HG03095 (cell line): ENCODE measurements around the gene PAGE4.

Experiments used
- ATAC-seq: cut with Tn5 transposase; IDR thresholded peaks from one replicate; pipeline ENCODE4 v1.9.1; 2021; ENCODE audit warnings: moderate library complexity; ENCODE audit not compliant: unreplicated experiment

PAGE4 gene

GRCh38 chrX:49868739-49869138 lies 39.6 kb downstream of the PAGE4 start:
- ATAC-seq, result no peak

DNA sequence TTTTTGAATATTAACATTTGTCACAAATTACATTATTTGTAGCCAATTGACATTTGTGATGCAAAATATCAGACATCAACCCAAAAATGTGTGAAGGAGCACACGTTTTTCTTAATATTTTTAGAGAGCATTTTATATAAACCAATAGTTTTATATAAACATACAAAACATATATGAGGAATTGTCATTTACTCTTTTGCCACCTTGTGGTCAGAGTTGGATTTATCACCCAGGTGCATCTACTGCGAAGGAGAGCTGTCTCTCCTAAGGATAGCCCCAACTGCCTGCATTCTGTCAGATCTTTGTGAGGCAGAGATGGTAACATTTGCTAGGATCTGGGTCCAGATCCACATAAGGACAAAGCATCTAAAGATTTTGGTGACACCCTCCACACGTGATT lies 47.6 kb downstream of the PAGE4 start:
- no peak for ATAC-seq

DNA sequence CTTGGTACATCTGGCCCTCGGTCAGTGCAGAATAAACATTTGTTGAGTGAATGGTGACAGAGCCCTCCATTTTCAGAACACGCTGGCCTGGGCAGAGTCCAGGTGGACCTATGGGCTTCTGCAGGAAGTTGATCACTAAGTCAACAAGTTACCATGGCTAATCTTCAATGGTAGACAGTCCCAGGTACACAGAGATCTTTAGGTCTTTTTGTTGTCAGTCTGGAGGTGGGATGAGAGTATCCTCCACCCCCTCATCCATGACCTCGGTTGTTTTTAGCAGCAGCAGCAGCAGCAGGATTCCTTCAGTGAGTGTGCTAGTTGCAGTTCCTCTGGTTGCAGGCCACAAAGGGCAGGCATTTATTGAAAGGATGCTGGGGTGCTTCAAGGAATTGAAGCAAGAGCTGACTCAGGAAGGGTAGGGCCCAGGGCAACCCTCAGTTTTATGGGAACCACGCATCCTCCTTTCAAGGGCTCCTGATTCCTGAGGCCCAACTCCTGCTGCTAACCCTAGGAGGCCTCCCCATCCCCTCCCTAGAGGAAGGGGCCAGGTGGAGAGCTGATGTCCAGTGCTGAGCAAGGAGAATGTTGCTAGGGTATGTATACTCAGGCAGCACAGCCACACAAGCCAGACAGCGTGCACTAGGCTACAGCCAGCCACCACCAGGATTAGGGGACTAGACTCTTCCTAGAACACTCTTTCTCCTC lies 48.4 kb downstream of the PAGE4 start:
- no peak for ATAC-seq

- ATAC-seq, result no peak
Measured at GRCh38 chrX:49878128-49878833, 49.2 kb downstream of the PAGE4 start.

GRCh38 chrX:49878834-49879655 lies 49.9 kb downstream of the PAGE4 start, which contains the start of gene USP27X:
USP27X (plus strand) TSS chrX:49879484; CDS start chrX:49880308, 824 bp downstream.
- peak; percentile 95 for ATAC-seq

DNA sequence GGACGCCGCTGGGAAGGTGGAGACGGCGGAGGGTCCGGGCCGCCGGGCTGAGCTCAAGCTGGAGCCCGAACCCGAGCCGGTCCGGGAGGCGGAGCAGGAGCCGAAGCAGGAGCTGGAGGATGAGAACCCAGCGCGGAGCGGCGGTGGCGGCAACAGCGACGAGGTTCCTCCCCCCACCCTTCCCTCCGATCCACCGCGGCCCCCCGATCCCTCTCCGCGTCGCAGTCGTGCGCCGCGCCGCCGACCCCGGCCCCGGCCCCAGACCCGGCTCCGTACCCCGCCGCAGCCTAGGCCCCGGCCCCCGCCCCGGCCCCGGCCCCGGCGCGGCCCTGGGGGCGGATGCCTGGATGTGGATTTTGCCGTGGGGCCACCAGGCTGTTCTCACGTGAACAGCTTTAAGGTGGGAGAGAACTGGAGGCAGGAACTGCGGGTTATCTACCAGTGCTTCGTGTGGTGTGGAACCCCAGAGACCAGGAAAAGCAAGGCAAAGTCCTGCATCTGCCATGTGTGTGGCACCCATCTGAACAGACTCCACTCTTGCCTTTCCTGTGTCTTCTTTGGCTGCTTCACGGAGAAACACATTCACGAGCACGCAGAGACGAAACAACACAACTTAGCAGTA lies 50.7 kb downstream of the PAGE4 start:
- peak; percentile 3 for ATAC-seq

- no peak for ATAC-seq
Measured at GRCh38 chrX:49880668-49881067, 51.6 kb downstream of the PAGE4 start.
